Kidney epithelial cell (primary cell): ENCODE results near the gene NFKBIL1. TPM values are rescaled to one million over a fixed set of nuclear protein-coding genes. Genes with fewer than 3 reads are reported as not detected.

Source experiments
- DNase-seq: peaks from one replicate; pipeline ENCODE4 v3.0.0-alpha.2; 2010; ENCODE audit warnings: low read depth
- H3K27me3 ChIP-seq: 2 replicates; pipeline ENCODE4 v1.6.0; 2011; ENCODE audit warnings: low read length; ENCODE audit not compliant: control insufficient read depth, insufficient read depth
- H3K36me3 ChIP-seq: 2 replicates; pipeline ENCODE4 v1.5.1; 2011; ENCODE audit warnings: low read length; ENCODE audit not compliant: control insufficient read depth, insufficient read depth
- H3K4me3 ChIP-seq: 2 replicates; pipeline ENCODE4 v1.5.1; 2011; ENCODE audit warnings: low read depth, mild to moderate bottlenecking, control low read depth, low read length
- CTCF ChIP-seq: IDR thresholded peaks from 2 replicates; pipeline ENCODE4 v1.5.1; 2011; ENCODE audit warnings: mild to moderate bottlenecking, moderate library complexity, low read length, control low read depth, inconsistent platforms; ENCODE audit not compliant: insufficient read depth, poor library complexity, severe bottlenecking
- total RNA-seq: library from RNA; depleted of rRNA; stranded (reverse); fragments of >200 nt; gene quantifications from 2 replicates; pipeline ENCODE4 v1.2.3, GENCODE V29; 2015

Gene NFKBIL1
- total RNA-seq, 1 donor from 2014 or later: 44.0 TPM

GRCh38 chr6:31532644-31533454, 14.6 kb upstream of the NFKBIL1 start:
- peaks cover 4% of the 10 kb centered on the region for H3K36me3 ChIP-seq
- H3K4me3 ChIP-seq: no peak overlapping the region
- H3K27me3 ChIP-seq: no peaks in the 10 kb centered on the region
- DNase-seq: no peak
- TF ChIP-seq CTCF: no peak

- Histone ChIP-seq H3K36me3 (peaks cover 4% of the 10 kb centered on the region), H3K27me3 (no peaks in the 10 kb centered on the region), H3K4me3 (no peak overlapping the region)
- no peak for DNase-seq
- TF ChIP-seq CTCF: no peak
These were observed 14.0 kb upstream of the NFKBIL1 start for GRCh38 chr6:31533455-31533841.

- no peaks in the 10 kb centered on the region for H3K27me3 ChIP-seq
- DNase-seq: no peak
- no peak overlapping the region for H3K4me3 ChIP-seq
- peaks cover 4% of the 10 kb centered on the region for H3K36me3 ChIP-seq
- TF ChIP-seq CTCF: no peak
These were observed 13.4 kb upstream of the NFKBIL1 start for GRCh38 chr6:31534011-31534410.

GRCh38 chr6:31534521-31535040, 12.8 kb upstream of the NFKBIL1 start:
- no peak overlapping the region for H3K4me3 ChIP-seq
- no peak for TF ChIP-seq CTCF
- no peaks in the 10 kb centered on the region for H3K27me3 ChIP-seq
- peaks cover 4% of the 10 kb centered on the region for H3K36me3 ChIP-seq
- no peak for DNase-seq

GRCh38 chr6:31535538-31536324, 11.7 kb upstream of the NFKBIL1 start:
- TF ChIP-seq CTCF: no peak
- H3K4me3 ChIP-seq: no peak overlapping the region
- peaks cover 4% of the 10 kb centered on the region for H3K36me3 ChIP-seq
- no peak for DNase-seq
- H3K27me3 ChIP-seq: no peaks in the 10 kb centered on the region
